ENCODE data around the gene ING4. TPM values are rescaled to one million over a fixed set of nuclear protein-coding genes. Genes with fewer than 3 reads are reported as not detected.
A peak's percentile ranks its signal among the peaks of the same experiment; 100 is the strongest.

Gene ING4
- total RNA-seq, 1 donor from 2014 or later, result 45.7 TPM

DNA sequence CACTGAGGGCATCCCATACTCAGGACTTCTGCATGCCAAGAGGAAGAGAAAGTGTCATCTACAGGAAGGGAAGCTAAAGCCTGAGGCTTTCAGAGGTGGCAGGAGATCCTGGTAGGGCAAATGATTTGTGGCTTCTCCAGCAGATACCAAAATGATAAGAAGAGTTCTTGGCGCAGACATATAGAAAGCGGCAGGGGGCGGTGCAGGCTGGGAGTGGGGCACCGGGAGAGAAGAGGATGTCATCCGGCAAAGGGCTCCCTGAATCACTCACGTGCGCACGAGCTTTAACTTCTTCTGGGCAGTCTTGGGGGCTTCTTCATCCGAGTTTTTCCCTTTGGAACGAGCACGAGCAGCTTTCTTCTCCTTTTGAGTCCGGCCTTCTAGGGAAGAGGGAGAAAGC is 10.5 kb downstream of the ING4 start:
- Histone ChIP-seq H3K27me3 (no peaks in the 10 kb centered on the region), H3K36me3 (peaks cover 0 to 70% of the 10 kb centered on the region in 2 donors), H3K4me3 (no peak overlapping the region), H3K4me1 (peaks cover 5% of the 10 kb centered on the region), H3K27ac (no peak overlapping the region), H3K9me3 (no peaks in the 10 kb centered on the region)
- intact Hi-C loops (cut with DNase I), result no loop called here
- DNase-seq (ENCODE audit: extremely low spot score in 2 of 2), result no peak
- no peak for TF ChIP-seq POLR2AphosphoS5 (IDR thresholded peaks at IDR 0.05; ENCODE audit: insufficient read depth in 1 of 2, low read depth in 1 of 2)
- no peak for TF ChIP-seq POLR2A (IDR thresholded peaks at IDR 0.05)
- TF ChIP-seq, protein P1, sequence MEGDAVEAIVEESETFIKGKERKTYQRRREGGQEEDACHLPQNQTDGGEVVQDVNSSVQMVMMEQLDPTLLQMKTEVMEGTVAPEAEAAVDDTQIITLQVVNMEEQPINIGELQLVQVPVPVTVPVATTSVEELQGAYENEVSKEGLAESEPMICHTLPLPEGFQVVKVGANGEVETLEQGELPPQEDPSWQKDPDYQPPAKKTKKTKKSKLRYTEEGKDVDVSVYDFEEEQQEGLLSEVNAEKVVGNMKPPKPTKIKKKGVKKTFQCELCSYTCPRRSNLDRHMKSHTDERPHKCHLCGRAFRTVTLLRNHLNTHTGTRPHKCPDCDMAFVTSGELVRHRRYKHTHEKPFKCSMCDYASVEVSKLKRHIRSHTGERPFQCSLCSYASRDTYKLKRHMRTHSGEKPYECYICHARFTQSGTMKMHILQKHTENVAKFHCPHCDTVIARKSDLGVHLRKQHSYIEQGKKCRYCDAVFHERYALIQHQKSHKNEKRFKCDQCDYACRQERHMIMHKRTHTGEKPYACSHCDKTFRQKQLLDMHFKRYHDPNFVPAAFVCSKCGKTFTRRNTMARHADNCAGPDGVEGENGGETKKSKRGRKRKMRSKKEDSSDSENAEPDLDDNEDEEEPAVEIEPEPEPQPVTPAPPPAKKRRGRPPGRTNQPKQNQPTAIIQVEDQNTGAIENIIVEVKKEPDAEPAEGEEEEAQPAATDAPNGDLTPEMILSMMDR (IDR thresholded peaks at IDR 0.05), result no peak

DNA sequence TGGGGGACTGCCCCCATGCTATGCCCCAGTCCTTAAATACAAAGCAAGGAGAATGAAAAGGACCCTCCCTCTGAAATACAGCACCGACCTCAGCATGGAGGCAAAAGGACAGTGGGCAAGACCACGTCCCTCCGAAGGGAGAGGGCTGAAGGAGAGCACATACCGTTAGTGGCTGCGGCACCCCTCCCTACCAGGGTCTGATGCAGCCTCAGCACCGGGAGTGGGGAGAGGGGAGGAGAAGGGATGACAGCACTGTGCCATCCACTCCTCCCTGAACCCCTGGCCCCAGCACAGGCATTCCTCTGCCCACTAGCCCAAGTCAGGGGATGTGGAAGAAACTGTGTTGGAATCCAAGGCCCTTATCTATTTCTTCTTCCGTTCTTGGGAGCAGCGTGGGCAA is 12.1 kb downstream of the ING4 start:
- no peaks in the 10 kb centered on the region for H3K9me3 ChIP-seq
- H3K4me1 ChIP-seq, result peaks cover 12% of the 10 kb centered on the region
- intact Hi-C loops (cut with DNase I), result no loop called here
- no peak overlapping the region for H3K27ac ChIP-seq
- H3K4me3 ChIP-seq, result no peak overlapping the region
- H3K36me3 ChIP-seq, result peaks cover 0 to 58% of the 10 kb centered on the region in 2 donors
- H3K27me3 ChIP-seq, result no peaks in the 10 kb centered on the region
- TF ChIP-seq POLR2A (IDR thresholded peaks at IDR 0.05), result no peak
- TF ChIP-seq, protein P1 (IDR thresholded peaks at IDR 0.05), result no peak
- TF ChIP-seq POLR2AphosphoS5 (IDR thresholded peaks at IDR 0.05; ENCODE audit: insufficient read depth in 1 of 2, low read depth in 1 of 2), result no peak
- no peak for DNase-seq (ENCODE audit: extremely low spot score in 2 of 2)

DNA sequence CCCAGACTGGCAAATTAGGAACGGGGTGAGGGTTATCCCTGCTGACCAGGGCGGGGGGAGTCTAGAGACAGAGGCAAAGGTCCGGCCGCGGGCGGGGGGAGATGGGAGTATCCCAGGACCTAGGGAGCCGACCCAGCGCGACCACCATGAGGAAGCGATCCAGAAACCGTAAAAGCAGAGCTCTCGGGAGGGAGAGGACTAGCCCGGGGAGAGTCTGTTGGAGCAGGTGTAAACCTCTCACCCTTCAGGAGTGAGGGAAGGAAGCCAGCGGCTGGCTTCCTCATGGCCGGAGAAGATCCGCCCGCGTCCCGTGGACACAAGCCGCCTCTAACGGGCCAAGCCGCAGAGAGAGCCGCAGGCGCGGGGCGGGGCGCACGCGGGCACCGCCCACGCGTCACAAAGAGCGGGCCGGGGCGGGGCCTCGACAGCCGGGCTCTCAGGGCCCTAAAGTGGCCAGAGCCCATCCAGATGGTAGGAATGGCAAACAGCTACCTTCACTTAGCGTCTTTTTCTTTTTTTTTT is 15.8 kb downstream of the ING4 start, which contains the start of gene ACRBP:
TSS of gene ACRBP (minus strand) at position 350 of the 522 bp plus-strand sequence. CDS start at position 284, 66 bp downstream.
- Histone ChIP-seq H3K9me3 (no peaks in the 10 kb centered on the region), H3K27ac (no peak within 1 kb of the TSS), H3K4me3 (peak within 1 kb of the TSS; percentile 43 to 45), H3K27me3 (no peaks in the 10 kb centered on the region), H3K36me3 (peaks cover 0 to 27% of the 10 kb centered on the region in 2 donors), H3K4me1 (peaks cover 12% of the 10 kb centered on the region)
- no peak for DNase-seq (ENCODE audit: extremely low spot score in 2 of 2)
- intact Hi-C loops (cut with DNase I), result no loop called here
- TF ChIP-seq POLR2AphosphoS5 (IDR thresholded peaks at IDR 0.05; ENCODE audit: insufficient read depth in 1 of 2, low read depth in 1 of 2), result peak in 1 of 2 donors; percentile 56
- no peak for TF ChIP-seq POLR2A (IDR thresholded peaks at IDR 0.05)
- TF ChIP-seq, protein P1 (IDR thresholded peaks at IDR 0.05), result no peak

DNA sequence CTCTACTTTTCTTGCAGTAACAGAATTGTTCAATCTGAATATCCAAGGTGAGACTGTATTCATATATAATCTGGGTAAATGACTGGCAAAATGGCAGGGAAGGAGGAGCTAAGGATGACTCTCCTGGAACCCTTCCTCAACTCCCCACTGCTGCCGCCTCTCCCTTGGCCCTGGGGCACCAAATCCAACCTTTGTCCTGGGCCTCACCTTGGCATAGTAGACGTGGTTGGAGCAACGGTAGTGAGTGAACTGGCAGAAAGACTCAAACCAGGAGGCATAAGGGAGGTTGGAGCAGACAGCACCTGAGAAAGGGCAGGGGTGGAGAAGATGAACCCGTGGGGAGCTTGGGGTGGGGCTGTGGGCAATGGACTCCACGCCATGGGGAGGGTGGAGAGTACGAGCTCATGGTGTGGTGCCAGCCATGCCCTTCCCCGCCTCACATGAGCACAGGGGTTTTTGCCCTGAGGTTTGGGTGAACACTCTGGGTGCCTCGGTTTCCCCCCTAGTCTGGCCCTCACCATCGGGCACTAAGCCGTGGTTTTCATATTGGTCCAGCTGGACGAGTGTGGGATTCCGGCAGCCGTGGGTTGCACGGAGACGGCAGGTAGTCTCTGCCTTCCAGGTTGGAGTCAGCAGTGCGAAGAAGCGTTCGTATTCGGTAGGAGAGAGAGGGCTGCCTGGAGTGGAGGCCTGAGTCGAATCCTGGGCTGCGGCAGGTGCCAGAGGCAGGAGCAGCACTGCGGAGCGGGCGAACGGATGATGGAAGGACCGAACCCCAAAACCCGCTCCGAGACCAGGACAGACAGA is 16.4 kb downstream of the ING4 start:
- peaks cover 12% of the 10 kb centered on the region for H3K4me1 ChIP-seq
- no peak overlapping the region for H3K27ac ChIP-seq
- peak overlapping the region; percentile 43 to 45 for H3K4me3 ChIP-seq
- no peaks in the 10 kb centered on the region for H3K9me3 ChIP-seq
- TF ChIP-seq, protein P1 (IDR thresholded peaks at IDR 0.05), result no peak
- no peak for TF ChIP-seq POLR2A (IDR thresholded peaks at IDR 0.05)
- TF ChIP-seq POLR2AphosphoS5 (IDR thresholded peaks at IDR 0.05; ENCODE audit: insufficient read depth in 1 of 2, low read depth in 1 of 2), result no peak
- H3K36me3 ChIP-seq, result peaks cover 0 to 20% of the 10 kb centered on the region in 2 donors
- no peaks in the 10 kb centered on the region for H3K27me3 ChIP-seq
- DNase-seq (ENCODE audit: extremely low spot score in 2 of 2), result no peak
- intact Hi-C loops (cut with DNase I), result no loop called here

DNA sequence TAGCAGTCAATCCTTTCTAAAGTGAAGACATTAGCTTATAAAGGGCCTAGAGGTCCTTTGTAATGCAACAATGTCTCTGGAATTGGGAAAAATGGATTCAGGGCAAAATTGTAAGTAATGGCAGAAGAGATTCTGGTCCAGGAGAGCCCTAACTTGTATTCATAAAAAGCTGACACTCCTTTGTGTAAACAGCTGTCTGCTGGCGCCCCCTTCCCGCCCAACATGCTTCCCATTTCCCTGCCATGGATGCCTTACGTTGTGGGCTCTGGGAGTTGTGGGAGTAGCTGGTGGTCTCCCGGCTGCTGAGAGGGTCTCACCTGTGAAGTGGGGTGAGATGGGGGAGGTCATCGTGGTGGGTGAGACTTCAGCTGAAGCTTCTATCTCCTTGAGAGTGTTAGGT is 18.0 kb downstream of the ING4 start:
- DNase-seq (ENCODE audit: extremely low spot score in 2 of 2), result no peak
- TF ChIP-seq POLR2A (IDR thresholded peaks at IDR 0.05) (no peak), POLR2AphosphoS5 (IDR thresholded peaks at IDR 0.05; ENCODE audit: insufficient read depth in 1 of 2, low read depth in 1 of 2) (no peak)
- TF ChIP-seq, protein P1 (IDR thresholded peaks at IDR 0.05), result no peak
- Histone ChIP-seq H3K9me3 (no peaks in the 10 kb centered on the region), H3K27me3 (no peaks in the 10 kb centered on the region), H3K36me3 (peaks cover 0 to 5% of the 10 kb centered on the region in 2 donors), H3K4me1 (peaks cover 12% of the 10 kb centered on the region), H3K27ac (no peak overlapping the region), H3K4me3 (no peak overlapping the region)
- intact Hi-C loops (cut with DNase I), result no loop called here
